Thyroid gland (tissue), 4 donors: Measurements from ENCODE around the gene FKBP6.
"Not testable (repeated sequence)": the region's sequence is repeated elsewhere in the genome, so short reads cannot be mapped to it uniquely, and the experiment has no call there.

ENCODE experiments used
- POLR2A ChIP-seq, 2 donors: fragments of 450-650 bp; IDR thresholded peaks; one replicate each; pipeline ENCODE4 v1.6.1; 2017; ENCODE audit warnings: antibody characterized with exemption in 2 of 2, mild to moderate bottlenecking in 2 of 2, moderate library complexity in 1 of 2
- TF ChIP-seq, protein P1 (sequence below), 6 experiments: fragments of 200-600 bp in 3 of 6; fragments of 450-650 bp in 3 of 6; sonication (generic) in 3 of 6; IDR thresholded peaks; one replicate each; pipeline ENCODE4 v1.5.1; 2016 to 2019; ENCODE audit warnings: antibody characterized with exemption in 6 of 6, mild to moderate bottlenecking in 2 of 6, inconsistent platforms in 1 of 6, moderate library complexity in 1 of 6

DNA sequence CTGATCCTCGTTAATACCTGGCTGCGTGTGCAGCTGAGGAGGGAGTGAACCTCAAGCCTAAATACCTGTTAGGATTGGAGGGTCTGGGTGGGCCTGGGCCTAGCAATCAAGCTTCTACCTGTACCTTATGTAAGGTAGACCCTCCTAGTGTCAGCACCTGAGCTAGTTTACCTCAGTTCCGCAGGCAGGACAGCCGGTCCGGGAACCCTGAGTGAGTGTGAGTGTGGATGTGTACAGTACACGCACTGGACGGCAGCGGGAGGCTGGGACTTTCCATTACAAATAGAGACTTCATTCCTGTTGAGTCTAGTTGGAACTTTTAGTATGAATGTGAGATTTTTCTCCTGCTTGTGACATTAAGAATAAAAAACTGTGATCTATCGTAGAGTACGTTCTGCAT is 25.1 kb upstream of the FKBP6 start:
- TF ChIP-seq, protein P1, sequence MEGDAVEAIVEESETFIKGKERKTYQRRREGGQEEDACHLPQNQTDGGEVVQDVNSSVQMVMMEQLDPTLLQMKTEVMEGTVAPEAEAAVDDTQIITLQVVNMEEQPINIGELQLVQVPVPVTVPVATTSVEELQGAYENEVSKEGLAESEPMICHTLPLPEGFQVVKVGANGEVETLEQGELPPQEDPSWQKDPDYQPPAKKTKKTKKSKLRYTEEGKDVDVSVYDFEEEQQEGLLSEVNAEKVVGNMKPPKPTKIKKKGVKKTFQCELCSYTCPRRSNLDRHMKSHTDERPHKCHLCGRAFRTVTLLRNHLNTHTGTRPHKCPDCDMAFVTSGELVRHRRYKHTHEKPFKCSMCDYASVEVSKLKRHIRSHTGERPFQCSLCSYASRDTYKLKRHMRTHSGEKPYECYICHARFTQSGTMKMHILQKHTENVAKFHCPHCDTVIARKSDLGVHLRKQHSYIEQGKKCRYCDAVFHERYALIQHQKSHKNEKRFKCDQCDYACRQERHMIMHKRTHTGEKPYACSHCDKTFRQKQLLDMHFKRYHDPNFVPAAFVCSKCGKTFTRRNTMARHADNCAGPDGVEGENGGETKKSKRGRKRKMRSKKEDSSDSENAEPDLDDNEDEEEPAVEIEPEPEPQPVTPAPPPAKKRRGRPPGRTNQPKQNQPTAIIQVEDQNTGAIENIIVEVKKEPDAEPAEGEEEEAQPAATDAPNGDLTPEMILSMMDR (IDR thresholded peaks at IDR 0.05), result not testable (repeated sequence)
- not testable (repeated sequence) for TF ChIP-seq POLR2A (IDR thresholded peaks at IDR 0.05)
